NCI-H2196 (cell line): ENCODE results near the gene CERK.
"Not testable (repeated sequence)": the region's sequence is repeated elsewhere in the genome, so short reads cannot be mapped to it uniquely, and the experiment has no call there.

Source experiments
- DNase-seq: peaks from one replicate; lab custom pipeline; 2025; ENCODE audit not compliant: unreplicated experiment; lab: John Stamatoyannopoulos, UW

CERK gene

DNA sequence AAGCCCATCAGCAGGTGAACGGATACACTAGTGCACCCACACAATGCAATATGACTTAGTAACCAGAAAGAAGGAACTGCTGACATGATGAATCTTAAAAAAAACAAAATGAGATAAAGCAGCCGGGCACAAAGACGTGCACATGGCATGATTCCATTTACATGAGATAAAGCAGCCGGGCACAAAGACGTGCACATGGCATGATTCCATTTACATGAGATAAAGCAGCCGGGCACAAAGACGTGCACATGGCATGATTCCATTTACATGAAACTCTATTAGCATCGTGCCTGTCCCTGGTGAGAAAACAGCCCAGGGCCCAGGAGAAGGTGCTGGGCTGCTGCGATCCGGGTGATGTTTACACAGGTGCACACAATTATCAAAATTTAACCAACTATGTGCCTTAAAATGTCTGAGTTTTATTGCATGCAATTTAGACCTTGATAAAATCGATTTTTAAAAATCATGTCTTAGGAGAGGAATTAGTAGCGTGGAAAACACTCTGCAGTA lies 3.8 kb downstream of the CERK start:
- DNase-seq = not testable (repeated sequence)

DNA sequence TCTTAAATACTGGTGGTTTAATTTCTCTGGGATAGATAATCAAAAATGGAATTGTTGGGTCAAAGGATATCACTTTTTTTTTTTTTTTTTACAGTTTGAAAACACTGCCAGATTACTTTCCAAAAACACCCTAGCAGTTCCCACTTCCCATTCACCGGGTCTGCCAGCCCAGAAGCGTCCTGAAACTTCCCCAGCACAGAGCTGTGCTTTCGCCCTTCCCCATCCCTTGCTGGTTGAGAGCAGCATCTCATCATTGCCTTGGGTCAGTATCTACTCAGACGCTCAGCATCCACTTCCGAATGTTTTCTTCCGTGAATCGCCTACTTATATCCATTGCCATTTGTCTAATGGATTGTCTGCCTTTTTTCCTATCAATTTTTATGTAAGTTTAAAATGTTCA lies 5.5 kb downstream of the CERK start:
- no peak for DNase-seq

DNA sequence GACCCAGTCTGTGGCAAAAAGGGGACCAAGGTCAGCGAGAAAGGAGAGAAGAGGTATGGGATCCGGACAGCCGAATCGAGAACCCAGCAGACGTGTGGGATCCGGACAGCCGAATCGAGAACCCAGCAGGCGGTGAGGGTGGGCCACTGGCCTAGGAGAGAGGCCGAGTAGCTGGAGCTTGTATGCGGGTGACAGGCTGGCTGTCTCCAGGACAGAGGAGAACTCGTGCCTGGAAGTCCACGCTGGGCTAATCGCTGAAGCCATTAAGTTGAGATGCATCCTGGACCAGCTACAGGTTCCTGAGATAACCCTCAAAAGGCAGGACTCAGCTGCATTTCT lies 6.0 kb downstream of the CERK start:
- no peak for DNase-seq

DNA sequence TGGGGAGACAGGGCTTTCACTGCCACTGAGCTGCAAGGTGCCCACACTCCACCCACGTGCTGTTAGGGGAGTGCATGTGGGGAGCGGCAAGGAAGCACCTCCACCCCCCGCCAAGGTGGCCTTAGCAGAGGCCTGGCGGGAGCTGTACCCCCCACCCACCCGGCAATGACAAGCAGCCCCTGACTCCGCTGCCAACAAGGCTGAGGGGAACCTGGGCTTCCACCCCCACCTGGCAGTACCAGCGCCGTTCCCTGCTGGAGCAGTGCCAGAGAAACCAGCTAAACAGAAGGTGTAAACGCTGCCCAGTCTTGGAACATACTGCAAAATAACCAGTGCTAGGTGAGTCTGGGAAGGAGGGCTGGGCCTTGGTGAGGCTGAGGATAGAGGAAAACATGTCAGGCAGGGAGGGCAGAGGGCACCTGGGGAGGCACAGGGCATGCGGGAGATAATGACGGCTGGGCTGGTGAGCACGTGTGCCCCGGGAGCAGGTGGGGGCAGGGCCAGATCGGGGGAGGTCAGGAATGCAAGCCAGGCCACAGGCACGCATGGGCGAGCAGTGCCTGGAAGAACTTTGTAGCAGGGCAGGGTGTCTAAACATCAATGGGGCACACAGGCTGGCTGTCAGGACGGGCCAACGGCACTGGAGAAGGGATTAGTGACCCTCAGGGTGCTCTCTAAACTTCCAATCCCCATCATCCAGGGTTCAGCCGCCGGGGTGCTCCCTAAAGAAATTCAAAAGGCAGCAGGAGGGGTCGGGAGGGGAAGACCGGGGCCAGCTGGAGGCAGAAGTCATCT lies 6.6 kb downstream of the CERK start:
- peak; percentile 69 for DNase-seq

DNA sequence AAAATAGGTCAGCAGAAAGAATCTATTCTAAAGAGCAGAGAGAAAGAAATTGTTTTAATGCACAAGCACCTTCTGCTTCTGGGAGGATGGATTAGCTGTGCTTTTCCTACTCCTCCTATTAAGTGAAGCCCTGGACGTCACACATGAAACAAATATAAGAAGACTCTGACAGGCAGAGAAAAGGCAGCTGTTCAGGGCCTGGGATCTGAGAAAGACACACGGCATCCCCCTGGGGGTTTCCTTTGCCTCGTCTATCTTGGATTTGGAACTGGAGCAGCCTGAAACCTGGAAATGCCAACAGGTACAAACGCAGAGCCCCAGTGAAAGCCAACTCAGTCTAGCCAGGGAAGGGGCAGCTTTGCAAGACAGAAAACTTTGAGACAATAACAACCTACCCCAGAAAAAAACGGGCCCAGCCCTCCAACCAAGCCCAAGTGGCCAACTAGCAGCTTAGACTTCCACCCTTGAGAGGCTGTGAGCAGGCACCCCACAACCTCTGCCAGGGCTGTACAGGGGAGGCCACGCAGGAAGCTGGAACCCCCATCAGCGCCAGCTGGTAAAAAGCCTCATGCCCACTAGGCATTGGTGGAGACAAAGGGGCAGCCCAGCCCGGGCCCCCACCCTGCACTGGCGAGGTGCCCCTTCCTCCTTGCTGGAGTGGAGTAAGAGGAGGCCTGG lies 7.3 kb downstream of the CERK start:
- DNase-seq = no peak

DNA sequence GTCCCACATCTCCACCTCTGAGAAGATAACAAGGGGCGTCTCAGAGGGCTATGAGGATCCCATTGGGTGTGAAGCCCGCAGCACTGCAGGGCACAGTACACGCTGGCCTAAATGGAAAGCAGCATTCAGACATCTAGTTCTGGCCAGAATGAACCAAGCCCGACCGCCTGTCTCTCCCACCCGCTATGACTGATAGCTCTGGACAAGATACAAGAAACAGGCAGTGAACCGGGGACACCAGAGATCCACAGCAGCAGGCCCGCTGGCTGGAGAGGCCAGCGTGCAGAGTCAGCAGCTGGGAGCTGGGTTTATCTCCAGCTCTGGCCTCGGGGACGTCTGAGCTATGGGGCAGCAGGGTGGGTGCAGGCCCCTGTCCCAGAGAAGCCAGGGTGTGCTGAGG lies 9.6 kb downstream of the CERK start:
- no peak for DNase-seq

DNA sequence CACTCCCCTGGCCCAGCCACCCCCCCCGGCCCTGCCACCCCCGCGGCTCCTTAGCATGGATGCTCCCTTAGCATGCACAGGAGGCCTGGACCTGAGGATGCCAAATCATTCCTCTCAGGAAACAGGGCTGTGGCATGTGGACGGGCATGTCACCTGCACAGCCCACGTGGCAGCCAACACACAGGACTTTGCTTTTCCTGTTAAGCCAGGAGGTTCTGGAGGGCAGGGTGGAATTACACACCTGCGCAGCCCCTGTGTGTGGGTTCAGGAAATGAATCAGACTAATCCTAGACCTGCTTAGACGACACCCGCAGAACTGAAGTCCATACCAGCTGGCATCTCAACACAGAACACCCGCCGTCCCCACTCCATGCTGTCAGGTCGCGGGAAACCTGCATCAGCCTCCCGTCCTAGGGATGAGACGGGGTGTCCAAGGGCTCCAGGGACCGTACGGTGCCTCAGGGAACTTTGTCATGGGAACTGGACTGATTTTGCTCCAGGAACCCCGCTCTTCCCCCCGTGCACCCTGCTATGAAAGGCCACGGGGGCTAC lies 10.2 kb downstream of the CERK start:
- no peak for DNase-seq

DNA sequence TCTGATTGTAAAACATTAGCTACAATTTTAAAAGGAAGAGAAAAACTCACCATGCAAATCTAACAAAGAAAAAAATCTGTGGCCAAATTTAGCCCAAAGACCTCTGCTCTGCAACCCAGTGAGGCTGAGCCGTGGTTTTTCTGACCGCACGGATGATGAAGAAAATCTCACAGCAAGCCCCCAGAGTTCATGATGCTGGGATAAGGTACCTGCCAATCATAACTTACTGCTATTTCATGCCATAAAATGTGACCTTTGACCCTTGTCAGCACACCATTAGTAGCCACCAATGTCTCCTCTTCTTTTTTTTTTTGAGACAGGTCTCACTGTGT lies 11.1 kb downstream of the CERK start:
- DNase-seq = no peak

DNA sequence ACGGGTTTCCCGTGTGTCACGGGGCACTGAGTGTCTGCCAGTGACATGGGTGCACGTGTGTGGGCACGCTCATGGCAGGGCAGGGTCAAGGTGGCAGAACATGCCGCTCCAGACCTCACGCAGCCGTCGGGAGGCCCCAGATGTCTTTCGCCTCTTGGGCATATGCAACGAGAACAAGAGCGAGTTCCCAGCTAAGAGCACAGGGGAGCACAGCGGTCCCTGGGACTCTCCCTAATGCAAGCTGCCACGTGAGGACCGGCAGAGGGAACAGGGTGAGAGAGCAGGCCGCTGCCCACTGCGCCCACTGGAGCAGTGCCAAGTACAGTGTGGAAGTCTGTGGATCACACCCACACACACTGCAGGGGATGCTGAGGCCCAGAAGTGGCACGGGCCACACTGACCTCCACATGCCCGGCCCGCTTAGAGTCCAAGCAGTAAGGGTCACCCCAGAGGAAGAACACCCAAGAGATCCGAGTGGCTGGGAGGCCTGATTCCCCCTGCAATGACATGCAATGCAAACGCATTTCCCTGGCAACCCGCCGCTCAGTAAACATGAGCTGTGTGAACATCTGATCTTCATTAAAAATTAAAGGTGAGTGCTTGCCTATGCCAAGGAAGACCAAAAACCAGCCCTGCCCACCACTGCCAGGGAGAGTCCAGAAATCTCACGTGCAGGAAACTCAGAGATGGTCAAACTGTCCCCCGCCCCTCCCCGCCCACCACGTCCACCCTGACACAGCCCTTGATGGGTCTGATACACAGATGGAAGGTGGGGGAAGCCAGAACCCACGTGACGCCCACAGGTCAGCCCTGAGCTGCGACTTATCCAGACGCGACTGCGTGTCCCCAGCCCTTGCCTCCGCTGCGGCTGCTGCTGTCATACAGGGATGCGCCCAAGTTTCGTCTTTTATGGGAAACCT lies 11.7 kb downstream of the CERK start:
- peak; percentile 64 for DNase-seq

DNA sequence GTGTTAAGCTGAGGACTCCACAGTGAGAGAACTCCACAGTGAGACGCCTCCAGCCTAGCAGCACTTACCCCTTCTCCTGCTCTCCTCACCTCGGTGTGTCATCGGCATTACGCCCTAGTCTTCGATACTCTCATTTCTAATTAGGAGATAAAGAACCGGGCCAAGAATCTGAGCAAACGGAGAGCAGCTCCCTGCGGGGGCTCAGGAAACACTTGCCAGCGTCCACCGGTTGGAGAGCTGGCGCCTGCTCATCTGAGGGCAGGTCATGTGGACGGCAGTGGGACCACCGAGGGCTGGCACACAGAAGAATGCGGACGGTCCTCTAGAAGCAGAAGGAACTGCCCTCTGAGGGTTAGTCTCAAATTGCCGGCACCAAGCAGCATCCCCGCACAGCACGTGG lies 13.0 kb downstream of the CERK start:
- DNase-seq = no peak

DNA sequence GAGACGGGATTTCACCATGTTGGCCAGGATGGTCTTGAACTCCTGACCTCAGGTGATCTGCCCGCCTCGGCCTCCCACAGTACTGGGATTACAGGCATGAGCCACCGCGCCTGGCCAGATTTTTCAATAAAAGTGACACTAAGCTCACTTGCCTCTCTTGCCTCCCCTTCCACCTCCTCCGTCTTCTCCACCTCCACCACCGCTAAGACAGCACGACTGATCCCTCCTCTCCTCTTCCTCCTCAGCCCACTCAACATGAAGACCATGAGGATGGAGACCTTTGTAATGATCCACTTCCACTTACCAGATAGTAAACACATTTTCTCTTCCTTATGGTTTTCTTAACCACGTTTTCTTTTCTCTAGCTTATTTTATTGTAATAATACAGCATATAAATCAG lies 14.2 kb downstream of the CERK start:
- no peak for DNase-seq

DNA sequence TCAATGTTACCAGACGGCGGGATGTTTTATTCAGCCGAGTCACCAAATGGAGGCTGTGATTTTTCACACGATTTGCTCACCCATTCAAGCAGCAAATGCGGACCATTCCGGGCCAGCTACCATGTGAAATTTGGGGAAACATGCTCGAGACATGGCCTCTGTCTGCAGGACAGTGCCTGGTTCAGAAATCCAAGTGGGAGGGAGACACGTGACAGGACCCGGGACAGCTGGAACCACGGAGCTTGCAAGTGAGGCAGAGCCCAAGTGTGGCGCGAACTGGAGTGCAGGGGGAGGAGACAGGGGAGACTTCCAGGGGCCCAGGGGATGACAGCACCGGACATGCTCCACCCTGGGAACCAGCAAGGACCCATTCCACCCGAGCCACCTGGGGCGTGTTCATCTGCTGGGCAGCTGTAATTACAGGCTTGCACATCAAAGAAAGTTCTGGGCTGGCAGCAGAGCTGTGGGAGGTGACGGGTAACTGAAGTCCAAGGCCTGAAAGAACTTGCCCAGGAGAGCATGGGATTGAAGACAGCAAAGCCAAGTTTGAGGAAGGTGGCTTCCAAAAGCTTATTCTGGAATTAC lies 16.5 kb downstream of the CERK start:
- DNase-seq = no peak

DNA sequence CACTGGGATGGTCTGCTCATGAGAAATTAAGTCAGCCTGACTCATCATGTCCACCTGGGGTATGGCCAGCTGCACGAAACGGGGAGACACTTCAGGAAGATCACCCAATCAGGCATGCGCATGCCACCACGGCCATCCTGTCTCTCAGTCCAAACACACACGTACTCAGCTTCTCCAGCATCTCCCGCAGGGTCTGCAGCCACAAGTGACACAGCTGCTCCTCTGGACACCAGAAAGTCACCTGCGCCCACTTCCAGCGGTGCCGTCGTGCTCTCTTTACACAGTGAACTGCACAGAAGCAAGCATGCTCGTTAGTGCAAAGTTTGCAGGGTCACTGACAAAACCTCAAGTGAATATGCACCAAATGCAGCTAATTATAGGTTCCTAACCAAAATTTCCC lies 18.1 kb downstream of the CERK start:
- DNase-seq = no peak

DNA sequence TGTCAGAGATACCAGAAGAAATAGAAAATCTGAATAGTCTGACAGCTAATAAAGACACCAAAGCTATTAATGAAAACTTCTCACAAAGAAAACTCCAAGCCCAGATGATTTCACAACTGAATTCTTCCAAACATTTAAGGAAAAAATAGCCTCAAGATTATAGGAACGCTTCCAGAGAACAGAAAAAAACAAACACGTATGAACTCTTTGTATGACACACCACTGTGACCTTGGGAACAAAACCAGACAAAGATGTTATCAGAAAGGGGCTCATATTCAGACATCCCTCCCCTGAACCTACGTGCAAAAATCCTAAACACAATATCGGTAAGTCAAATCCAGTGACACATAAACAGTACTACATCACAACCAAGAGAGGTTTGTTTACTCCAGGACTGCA lies 23.5 kb downstream of the CERK start:
- no peak for DNase-seq

DNA sequence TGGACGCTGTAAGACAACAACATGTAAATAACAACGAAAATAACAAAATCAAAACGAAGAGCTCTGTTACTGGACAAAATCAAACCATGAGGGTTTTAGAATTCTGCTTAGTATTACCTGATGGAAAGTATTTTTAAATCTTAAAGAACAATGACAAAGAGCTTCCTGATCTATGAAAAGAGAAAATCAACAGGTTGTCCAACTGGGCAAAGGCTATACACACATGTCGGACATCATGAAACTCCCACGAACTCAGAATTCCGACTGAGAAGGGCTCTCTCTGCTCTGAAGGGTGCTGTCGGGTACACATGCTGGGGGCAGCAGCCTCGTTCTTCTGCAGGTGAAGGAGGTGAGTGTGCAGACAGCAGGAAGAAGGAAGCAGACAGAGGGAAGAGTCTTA lies 25.8 kb downstream of the CERK start:
- DNase-seq = no peak

DNA sequence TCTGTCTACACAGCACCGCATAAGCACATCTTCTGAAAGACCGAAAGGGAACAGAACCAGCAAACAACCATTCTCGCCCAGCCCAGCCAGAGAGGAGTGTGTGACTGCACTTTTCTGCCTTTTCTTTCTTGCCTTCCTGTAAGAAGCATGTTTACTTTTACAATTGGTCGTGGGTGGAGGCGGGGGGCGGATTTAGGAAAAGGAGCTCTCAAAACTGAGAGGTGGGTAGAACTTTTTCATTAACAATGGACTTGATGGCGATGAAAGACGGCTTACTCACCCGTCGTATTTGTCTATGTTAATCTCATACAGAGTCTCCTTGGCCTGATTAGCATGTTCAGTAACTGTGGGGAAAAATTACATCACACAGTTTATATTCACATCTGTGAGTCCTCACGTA lies 27.2 kb downstream of the CERK start:
- DNase-seq = no peak

DNA sequence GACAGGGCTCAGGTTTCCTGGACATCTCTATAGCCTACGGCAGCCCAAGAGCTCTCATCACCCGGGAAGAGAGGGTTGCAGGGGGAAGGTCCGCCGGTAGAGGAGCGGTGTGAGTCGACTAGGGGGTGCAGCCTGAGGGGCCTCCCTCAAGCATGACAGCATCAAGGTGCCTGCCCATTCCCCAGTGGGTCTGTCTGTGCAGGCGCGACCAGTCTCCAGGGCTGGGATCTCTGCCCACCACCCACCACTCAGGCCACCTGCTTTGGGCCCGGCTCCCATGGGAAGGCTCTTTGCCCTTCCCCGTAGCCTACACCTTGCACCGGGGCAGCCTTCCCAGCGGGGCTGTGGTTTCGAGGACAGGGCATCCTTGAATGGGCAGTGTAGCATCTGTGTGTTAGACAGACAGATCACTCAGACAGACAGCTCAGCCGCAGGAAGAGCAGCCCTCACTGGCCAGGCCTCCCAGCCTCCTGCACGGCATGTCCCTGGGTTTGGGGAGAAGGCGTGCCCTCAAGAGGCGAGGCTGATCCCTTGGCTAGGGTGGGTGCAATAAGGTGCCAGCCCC lies 29.2 kb downstream of the CERK start:
- no peak for DNase-seq

DNA sequence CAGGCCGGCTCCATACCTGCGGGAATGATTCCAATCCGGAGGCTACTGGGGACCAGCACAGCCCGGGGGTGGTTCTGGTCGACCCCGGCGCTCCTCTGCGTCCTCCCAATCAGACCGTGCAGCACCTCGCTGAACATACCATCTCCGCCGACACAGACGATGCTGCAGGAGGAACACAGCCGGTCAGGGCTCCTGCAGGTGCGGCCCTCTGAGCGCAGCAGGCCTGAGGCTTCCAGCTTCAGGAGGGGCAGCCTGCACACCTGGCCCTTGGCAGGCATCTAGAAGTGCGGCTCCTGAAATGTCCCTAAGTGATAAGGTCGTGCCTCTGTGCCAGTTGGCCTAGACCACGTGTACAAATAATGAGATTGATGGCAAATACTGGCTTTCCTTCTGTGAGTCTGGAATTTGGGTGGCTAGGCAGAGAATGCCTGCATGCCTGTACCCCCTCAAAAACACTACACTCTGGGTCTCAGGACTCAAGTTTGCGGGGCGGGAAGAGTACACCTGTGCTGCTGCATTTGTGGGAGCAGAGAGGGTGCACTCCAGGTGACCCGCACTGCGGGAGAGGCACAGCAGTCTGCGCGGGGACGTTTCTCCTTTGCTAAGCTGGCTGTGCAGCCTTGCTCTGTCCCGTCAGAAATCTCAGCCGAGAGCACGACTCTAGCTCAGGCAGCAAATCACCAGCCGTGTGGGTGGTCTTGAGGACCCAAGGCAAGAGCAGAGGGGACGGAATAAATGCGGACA lies 30.1 kb downstream of the CERK start:
- no peak for DNase-seq

DNA sequence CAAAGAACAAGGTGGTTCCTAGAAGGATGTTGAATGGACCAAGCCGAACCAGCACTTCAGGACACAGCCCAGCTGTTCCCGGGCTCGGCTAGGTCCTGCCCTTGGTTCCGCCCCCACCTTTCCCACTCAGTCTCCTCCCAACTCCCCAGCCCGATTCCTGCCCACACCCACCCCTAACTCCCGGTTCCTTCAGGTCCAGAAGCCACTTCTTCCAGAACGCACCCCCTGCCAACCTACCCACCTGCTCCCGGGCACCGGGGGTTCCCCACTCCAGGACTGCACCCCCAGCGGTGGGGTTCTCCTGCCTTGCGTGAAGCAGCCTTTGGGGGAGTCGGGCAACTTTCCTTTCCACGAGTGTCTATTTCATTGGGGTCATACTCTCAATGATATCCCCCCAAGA lies 30.7 kb downstream of the CERK start:
- DNase-seq = no peak

DNA sequence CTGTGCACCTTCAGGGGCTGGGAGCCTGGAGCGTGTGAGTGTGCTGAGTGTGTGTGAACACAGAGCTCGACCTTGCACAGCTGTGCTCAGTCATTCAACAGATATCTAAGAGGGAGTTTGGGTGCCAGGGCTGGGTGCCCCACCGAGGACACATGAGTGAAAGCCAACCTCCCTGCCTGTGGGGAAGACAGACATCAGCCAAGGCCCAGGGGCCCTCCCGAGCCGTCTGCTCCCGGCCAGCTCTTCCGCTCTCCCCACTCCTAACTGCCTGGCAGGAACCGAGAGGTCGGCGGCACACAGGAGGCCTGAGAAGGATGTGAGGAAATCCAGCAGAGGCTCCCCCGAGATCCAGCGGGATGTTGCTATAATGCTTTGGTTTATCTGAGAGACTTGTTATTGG lies 32.0 kb downstream of the CERK start:
- DNase-seq = no peak
